ENCODE results near the gene CD59.

The CD59 gene

GRCh38 chr11:33690290-33691065 lies 45.7 kb downstream of the CD59 start:
- no peak overlapping the region for H3K4me3 ChIP-seq (ENCODE audit: low read length)
- no peak for TF ChIP-seq CTCF (conservative IDR thresholded peaks at IDR 0.05; ENCODE audit: low read depth, low read length)
- DNase-seq (ENCODE audit: low read depth), result peak; percentile 46

DNA sequence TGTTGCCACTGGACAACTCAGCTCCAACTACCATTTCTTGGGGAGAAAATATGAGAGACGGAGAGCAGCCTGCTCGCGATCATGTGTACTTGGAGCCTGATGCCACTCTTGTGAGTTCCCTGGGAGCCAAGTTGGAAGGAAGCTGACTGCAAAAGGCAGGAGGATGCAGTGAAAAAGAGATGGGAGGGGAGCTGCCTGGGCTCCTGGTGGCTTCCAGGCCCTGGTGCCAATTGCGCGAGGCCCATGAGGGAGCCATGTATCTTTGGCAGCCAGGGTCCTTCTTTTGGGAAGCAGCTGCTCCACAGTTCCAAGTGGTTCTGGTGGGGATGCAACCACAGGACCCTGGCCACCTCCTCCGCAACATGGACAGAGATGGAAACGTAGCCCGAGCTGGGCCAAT lies 46.7 kb downstream of the CD59 start:
- DNase-seq (ENCODE audit: low read depth), result no peak
- H3K4me3 ChIP-seq (ENCODE audit: low read length), result no peak overlapping the region
- no peak for TF ChIP-seq CTCF (conservative IDR thresholded peaks at IDR 0.05; ENCODE audit: low read depth, low read length)

DNA sequence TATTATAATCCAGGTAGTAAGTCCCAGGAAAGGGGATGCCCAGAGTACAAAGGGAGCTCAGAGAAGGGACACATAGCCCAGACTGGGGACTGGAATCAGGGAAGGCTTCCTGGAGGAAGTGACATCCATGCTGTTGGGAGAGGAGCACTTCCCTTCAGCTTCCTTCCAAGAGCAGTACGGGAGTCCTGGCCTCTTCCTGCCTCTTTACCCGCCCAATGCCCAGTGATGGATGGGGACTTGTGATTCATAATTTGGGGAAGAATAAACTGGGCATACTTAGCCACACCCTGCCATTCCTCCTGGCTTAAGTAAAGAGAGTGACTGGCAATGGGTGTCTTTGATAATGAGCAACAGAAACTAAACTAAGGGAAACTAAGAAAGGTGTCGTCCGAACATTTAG lies 47.1 kb downstream of the CD59 start:
- no peak overlapping the region for H3K4me3 ChIP-seq (ENCODE audit: low read length)
- DNase-seq (ENCODE audit: low read depth), result no peak
- TF ChIP-seq CTCF (conservative IDR thresholded peaks at IDR 0.05; ENCODE audit: low read depth, low read length), result no peak

DNA sequence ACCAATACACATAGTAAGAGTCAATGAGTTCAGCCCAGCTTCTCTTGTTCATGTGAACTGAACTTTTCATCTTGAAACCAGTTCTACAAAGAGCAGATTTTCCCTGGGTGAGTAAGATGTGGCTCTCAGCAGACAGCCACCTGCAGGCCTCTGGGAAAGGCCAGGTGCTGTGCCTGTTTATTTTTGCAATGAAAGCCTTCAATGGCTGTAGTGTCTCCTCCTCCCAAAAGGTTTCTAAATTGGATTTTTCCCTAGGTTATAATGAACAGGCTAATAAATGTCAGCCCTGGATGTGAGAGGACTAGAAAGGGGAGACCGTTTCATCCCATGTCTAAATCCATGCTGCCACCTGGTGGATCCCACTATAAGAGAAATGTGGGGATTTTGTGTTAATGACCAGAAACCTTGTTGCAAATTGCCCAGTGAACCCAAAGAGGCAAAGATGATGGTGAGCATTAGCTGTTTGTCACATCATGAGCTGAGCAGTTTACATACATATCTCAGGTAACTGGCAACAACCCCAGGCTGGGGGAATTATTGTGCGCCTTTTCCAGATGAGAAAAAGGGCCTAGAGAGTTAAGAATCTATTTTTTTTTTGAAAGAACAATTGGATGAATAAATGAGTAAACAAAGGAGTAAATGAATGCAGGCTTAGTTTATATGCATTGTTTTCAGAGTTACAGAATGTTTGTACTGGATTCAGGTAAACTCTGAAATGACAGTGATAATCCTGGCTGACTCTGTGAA lies 48.3 kb downstream of the CD59 start:
- TF ChIP-seq CTCF (conservative IDR thresholded peaks at IDR 0.05; ENCODE audit: low read depth, low read length), result peak; percentile 73
- no peak for DNase-seq (ENCODE audit: low read depth)
- no peak overlapping the region for H3K4me3 ChIP-seq (ENCODE audit: low read length)

- no peak overlapping the region for H3K4me3 ChIP-seq (ENCODE audit: low read length)
- no peak for DNase-seq (ENCODE audit: low read depth)
- no peak for TF ChIP-seq CTCF (conservative IDR thresholded peaks at IDR 0.05; ENCODE audit: low read depth, low read length)
Observed at GRCh38 chr11:33685082-33685481, 51.1 kb downstream of the CD59 start.

GRCh38 chr11:33684003-33684706 lies 52.1 kb downstream of the CD59 start:
- no peak for DNase-seq (ENCODE audit: low read depth)
- no peak for TF ChIP-seq CTCF (conservative IDR thresholded peaks at IDR 0.05; ENCODE audit: low read depth, low read length)
- no peak overlapping the region for H3K4me3 ChIP-seq (ENCODE audit: low read length)
